ENCODE measurements around the gene ASB4.

Gene ASB4

DNA sequence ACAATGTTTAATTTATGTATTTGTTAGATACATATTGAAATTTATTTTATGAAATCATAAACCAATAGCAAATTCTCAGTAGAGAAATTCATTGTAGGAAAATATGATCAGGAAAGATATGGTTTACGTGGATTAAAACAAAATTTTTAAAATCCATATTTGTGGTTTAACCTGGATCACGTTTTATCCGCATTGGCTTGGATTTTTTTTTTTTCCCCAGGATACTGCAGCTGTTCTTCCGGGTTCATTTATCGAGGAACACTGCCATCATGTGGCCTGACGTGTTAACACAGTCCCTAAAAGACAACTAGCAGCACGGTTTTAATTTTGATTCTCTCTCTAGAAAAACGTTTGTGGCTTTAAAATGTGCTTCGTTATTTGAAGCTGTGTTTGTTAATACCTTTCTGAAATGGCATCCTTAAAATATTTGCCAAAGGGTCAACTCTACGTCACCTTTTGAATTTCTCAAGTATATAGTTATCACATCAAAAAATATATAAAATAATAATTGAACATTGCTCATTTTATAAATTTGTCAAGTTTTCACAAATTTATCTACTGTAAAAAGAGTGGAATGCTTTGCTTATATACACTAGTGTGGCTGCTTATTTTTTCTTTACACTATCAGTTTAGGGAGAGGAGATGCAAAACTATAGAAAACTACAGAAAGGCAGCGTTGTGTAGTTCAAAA is 8.7 kb upstream of the ASB4 start:
- TF ChIP-seq ZNF384 (IDR thresholded peaks at IDR 0.05) (peak; percentile 96), FOXA1 (IDR thresholded peaks at IDR 0.05) (no peak), FOXK2 (IDR thresholded peaks at IDR 0.05) (no peak), LEF1 (IDR thresholded peaks at IDR 0.05; ENCODE audit: borderline replicate concordance) (no peak), ELF4 (IDR thresholded peaks at IDR 0.05) (0 out of 2 replicates have a peak, but pooled peaks have one; percentile 20)
- POLR2A ChIA-PET = no interaction called here
- DNase-seq (ENCODE audit: extremely low spot score) = peak; percentile 68

GRCh38 chr7:95478272-95479037 is 7.3 kb upstream of the ASB4 start:
- no peak for TF ChIP-seq SP1 (IDR thresholded peaks at IDR 0.05)
- TF ChIP-seq, protein P1, sequence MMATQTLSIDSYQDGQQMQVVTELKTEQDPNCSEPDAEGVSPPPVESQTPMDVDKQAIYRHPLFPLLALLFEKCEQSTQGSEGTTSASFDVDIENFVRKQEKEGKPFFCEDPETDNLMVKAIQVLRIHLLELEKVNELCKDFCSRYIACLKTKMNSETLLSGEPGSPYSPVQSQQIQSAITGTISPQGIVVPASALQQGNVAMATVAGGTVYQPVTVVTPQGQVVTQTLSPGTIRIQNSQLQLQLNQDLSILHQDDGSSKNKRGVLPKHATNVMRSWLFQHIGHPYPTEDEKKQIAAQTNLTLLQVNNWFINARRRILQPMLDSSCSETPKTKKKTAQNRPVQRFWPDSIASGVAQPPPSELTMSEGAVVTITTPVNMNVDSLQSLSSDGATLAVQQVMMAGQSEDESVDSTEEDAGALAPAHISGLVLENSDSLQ (IDR thresholded peaks at IDR 0.05) = no peak
- TF ChIP-seq SUZ12 (IDR thresholded peaks at IDR 0.05) = no peak
- no peak for TF ChIP-seq LEF1 (IDR thresholded peaks at IDR 0.05; ENCODE audit: borderline replicate concordance)
- TF ChIP-seq FOXK2 (IDR thresholded peaks at IDR 0.05) = no peak
- no peak for TF ChIP-seq ARNT (IDR thresholded peaks at IDR 0.05)
- no peak for TF ChIP-seq NFRKB (IDR thresholded peaks at IDR 0.05)
- TF ChIP-seq BHLHE40 (IDR thresholded peaks at IDR 0.05; ENCODE audit: borderline replicate concordance) = no peak
- no peak for TF ChIP-seq TARDBP (IDR thresholded peaks at IDR 0.05)
- no peak for TF ChIP-seq FOXA1 (IDR thresholded peaks at IDR 0.05)
- TF ChIP-seq ELF4 (IDR thresholded peaks at IDR 0.05) = no peak
- no peak for DNase-seq (ENCODE audit: extremely low spot score)
- CTCF ChIA-PET = interaction anchor here (0.6 to 0.7 kb wide), 2 partner anchors 242 to 424 kb away, joined by 3 to 6 read pairs; no protein-coding TSS in a partner anchor
- POLR2A ChIA-PET = no interaction called here

More for the DNA sequence above, 8.7 kb upstream of the ASB4 start:
- CTCF ChIA-PET = interaction anchor here (0.5 to 1.5 kb wide), 7 partner anchors 8 to 1273 kb away, joined by 3 to 6 read pairs (median 3); partner anchors contain the start of gene ASB4

DNA sequence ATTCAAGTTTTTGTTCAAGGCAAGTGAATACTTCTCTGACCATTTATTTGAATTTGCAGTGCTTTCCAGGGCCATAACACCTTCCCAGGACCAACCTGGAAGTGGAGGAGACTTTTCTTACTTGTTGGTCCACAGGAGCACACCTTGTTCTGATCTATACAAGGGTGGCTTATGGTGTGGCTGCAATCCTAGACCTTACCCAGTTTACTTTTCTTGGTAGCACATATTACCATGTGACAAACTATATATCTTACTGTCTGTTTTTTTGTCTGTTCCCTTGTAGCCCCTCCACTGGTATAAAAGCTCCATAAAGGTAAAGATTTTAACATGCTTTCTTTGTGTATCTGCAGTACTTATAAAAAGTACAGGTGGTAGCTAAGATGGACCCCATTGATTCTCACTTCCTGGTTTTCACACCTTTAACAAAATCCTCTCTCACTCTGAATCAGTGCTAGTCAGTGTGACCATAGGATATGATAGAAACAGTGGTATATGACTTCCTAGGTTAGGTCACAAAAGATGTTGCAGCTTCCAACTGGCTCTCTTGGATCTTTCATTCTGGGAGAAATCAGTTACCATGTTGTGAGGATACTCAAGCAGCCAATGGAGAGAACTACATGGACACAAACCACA is 5.6 kb upstream of the ASB4 start:
- POLR2A ChIA-PET = no interaction called here
- no peak for DNase-seq (ENCODE audit: extremely low spot score)
- TF ChIP-seq ARNT (IDR thresholded peaks at IDR 0.05) (no peak), FOXK2 (IDR thresholded peaks at IDR 0.05) (no peak), FOXA1 (IDR thresholded peaks at IDR 0.05) (no peak), NFRKB (IDR thresholded peaks at IDR 0.05) (no peak), SP1 (IDR thresholded peaks at IDR 0.05) (no peak), HDGF (IDR thresholded peaks at IDR 0.05; ENCODE audit: borderline replicate concordance) (no peak), TARDBP (IDR thresholded peaks at IDR 0.05) (no peak), BHLHE40 (IDR thresholded peaks at IDR 0.05; ENCODE audit: borderline replicate concordance) (no peak)
- CTCF ChIA-PET = interaction anchor here (1.8 kb wide), 1 partner anchor 233 kb away, joined by 5 read pairs; no protein-coding TSS in a partner anchor

DNA sequence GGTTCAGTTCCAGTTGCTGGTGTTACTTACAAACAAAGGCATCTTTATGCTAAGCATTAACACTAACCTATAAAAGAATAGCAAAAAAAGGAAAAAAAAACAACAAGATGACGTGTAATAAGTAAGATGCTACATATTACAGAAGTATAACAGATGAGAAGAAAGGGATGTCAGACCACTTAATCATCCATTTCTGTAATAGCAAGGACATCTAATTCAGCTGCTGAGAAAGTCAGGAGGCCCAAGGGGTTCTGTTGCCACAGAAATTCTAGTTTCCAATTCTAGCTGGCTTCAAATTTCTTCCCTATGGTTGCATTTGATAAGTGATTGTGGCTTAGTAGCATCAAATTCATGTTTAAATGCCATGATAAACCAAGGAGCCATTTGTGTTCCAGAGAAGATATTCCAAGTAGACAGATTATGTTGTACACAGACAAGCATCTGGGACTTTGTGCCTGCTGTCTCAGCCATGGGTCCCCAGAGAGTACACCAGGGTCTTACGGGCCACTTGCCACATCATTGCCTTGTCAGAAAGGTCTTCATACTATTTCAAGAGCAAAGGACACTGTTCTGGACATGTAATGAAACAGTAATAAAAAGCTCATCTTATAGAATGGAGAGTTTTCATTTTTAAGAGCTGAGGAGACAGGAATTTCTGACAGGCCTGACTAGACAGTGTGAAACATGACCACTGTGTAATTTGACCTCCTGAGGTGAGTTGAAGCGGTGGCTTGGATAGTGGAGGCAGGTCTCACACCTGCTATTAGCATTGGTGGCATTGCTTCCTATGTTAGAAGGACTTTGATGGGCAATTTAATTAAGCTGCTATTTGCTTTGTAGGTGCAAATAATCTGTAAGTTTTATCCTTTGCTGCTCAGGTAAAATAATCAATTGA is 4.2 kb upstream of the ASB4 start:
- no peak for DNase-seq (ENCODE audit: extremely low spot score)
- CTCF ChIA-PET = interaction anchor here (1.8 kb wide), 1 partner anchor 234 kb away, joined by 5 read pairs; no protein-coding TSS in a partner anchor
- TF ChIP-seq ZNF384 (IDR thresholded peaks at IDR 0.05) = no peak
- TF ChIP-seq CTBP1 (IDR thresholded peaks at IDR 0.05; ENCODE audit: borderline replicate concordance) = no peak
- TF ChIP-seq SUZ12 (IDR thresholded peaks at IDR 0.05) = no peak
- no peak for TF ChIP-seq FOXM1 (IDR thresholded peaks at IDR 0.05; ENCODE audit: borderline replicate concordance)
- no peak for TF ChIP-seq FOXK2 (IDR thresholded peaks at IDR 0.05)
- TF ChIP-seq, protein P1 (IDR thresholded peaks at IDR 0.05) = no peak
- TF ChIP-seq ARNT (IDR thresholded peaks at IDR 0.05) = no peak
- TF ChIP-seq FOXA1 (IDR thresholded peaks at IDR 0.05) = no peak
- no peak for TF ChIP-seq NFRKB (IDR thresholded peaks at IDR 0.05)
- no peak for TF ChIP-seq LEF1 (IDR thresholded peaks at IDR 0.05; ENCODE audit: borderline replicate concordance)
- no peak for TF ChIP-seq BHLHE40 (IDR thresholded peaks at IDR 0.05; ENCODE audit: borderline replicate concordance)
- TF ChIP-seq HDGF (IDR thresholded peaks at IDR 0.05; ENCODE audit: borderline replicate concordance) = no peak
- TF ChIP-seq TARDBP (IDR thresholded peaks at IDR 0.05) = no peak
- POLR2A ChIA-PET = no interaction called here

DNA sequence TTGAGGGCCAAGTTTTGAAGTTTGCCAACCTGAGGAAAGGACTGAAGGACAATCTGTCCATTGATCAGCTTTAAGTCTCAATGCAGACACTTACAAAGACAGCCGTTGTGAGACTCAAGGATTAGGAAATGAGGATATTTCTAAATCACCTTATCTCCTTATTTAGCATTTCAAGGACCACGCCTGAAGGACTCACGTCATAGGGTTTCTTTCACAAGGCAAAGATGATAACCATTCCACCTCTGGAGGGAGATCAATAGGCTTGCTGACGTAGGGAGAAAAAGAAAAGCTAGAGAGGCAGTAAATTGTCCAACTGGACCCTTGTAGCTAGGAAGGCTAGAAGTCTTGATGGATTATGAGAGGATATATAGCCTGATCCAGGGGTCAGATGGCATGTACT is 3.3 kb upstream of the ASB4 start:
- no peak for DNase-seq (ENCODE audit: extremely low spot score)
- no peak for TF ChIP-seq BHLHE40 (IDR thresholded peaks at IDR 0.05; ENCODE audit: borderline replicate concordance)
- TF ChIP-seq NFRKB (IDR thresholded peaks at IDR 0.05) = no peak
- TF ChIP-seq ELF4 (IDR thresholded peaks at IDR 0.05) = no peak
- TF ChIP-seq CTBP1 (IDR thresholded peaks at IDR 0.05; ENCODE audit: borderline replicate concordance) = no peak
- no peak for TF ChIP-seq FOXK2 (IDR thresholded peaks at IDR 0.05)
- TF ChIP-seq ZNF384 (IDR thresholded peaks at IDR 0.05) = no peak
- no peak for TF ChIP-seq ARNT (IDR thresholded peaks at IDR 0.05)
- ChIA-PET POLR2A (no interaction called here), CTCF (no interaction called here)

DNA sequence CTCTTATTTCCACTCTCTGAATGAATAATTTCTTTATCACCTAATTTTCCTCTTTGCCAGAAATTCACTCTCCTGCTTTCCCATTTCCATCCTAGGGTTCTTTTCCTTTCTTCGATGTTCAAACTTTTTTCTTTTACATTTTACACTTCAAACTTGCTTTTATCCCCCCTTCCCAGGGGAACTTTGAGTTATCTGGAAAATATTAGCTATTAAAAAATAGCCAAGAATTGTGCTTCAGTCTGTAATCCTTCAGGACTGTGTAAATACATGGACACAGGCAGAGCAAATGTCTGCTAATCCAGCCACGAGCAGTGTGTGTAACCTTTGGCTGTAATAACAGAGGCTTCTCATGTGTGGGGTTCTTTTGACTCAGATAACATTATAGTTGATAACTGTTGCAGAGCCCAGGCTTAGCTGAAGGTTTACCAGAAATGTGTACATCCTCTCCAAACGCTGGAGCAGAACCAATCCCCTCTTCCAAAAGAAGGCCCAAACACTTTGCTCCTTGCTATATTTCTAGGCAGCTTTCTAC is 4.6 kb downstream of the ASB4 start:
- TF ChIP-seq FOXK2 (IDR thresholded peaks at IDR 0.05) (no peak), SUZ12 (IDR thresholded peaks at IDR 0.05) (no peak), NFRKB (IDR thresholded peaks at IDR 0.05) (no peak), FOXM1 (IDR thresholded peaks at IDR 0.05; ENCODE audit: borderline replicate concordance) (no peak), SP1 (IDR thresholded peaks at IDR 0.05) (no peak), LEF1 (IDR thresholded peaks at IDR 0.05; ENCODE audit: borderline replicate concordance) (no peak), TARDBP (IDR thresholded peaks at IDR 0.05) (no peak), FOXA1 (IDR thresholded peaks at IDR 0.05) (no peak), ARNT (IDR thresholded peaks at IDR 0.05) (no peak), HDGF (IDR thresholded peaks at IDR 0.05; ENCODE audit: borderline replicate concordance) (no peak), L3MBTL2 (conservative IDR thresholded peaks at IDR 0.05) (no peak), ELF4 (IDR thresholded peaks at IDR 0.05) (no peak), CTBP1 (IDR thresholded peaks at IDR 0.05; ENCODE audit: borderline replicate concordance) (no peak), BHLHE40 (IDR thresholded peaks at IDR 0.05; ENCODE audit: borderline replicate concordance) (no peak), ZNF384 (IDR thresholded peaks at IDR 0.05) (no peak)
- TF ChIP-seq, protein P1 (IDR thresholded peaks at IDR 0.05) = no peak
- ChIA-PET POLR2A (no interaction called here), CTCF (interaction anchor here (0.7 to 2.4 kb wide), 2 partner anchors 195 to 198 kb away, joined by 3 to 9 read pairs; no protein-coding TSS in a partner anchor)
- DNase-seq (ENCODE audit: extremely low spot score) = no peak

Data from HEK293T (cell line).